ENCODE measurements around the gene SLC30A2. TPM values are rescaled to one million over a fixed set of nuclear protein-coding genes. Genes with fewer than 3 reads are reported as not detected.

The SLC30A2 gene
- total and polyA plus RNA-seq, 11 donors: 2.9 to 18.0 (median 4.9) TPM

DNA sequence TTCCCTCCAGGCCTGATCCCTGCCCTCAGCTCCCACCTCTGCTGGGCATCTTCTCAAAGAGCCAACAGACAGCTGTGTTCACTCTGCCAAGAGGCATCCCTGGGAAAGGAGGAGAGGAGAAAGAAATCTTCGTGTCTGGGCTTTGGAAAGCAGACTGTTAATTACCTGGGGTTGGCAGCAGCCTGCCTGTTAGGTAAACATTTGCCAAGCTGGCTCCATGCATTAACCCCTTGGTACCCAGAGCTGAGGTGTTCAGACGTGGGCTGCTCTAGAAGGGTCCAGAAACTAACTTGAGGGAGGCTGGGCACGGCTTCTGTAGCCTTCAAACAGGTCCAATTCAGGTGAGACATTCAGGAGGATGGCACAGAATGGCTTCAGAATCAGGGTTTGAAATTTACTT is 33.1 kb downstream of the SLC30A2 start:
- peaks cover 0 to 32% (median 15%) of the 10 kb centered on the region in 12 donors for H3K4me1 ChIP-seq
- no peaks in the 10 kb centered on the region for H3K9me3 ChIP-seq
- no peaks in the 10 kb centered on the region for H3K27me3 ChIP-seq
- 62 to 70% (median 68%) methylated on average over 3 of the region's 3 CpGs for WGBS, 4 donors
- DNase-seq: no peak
- no peak overlapping the region for H3K4me3 ChIP-seq
- intact Hi-C loops (cut with DNase I): no loop called here
- peaks cover 0 to 6% (median 0%) of the 10 kb centered on the region in 9 donors for H3K36me3 ChIP-seq
- no peak for ATAC-seq
- no peak overlapping the region for H3K27ac ChIP-seq
- TF ChIP-seq, protein P1, sequence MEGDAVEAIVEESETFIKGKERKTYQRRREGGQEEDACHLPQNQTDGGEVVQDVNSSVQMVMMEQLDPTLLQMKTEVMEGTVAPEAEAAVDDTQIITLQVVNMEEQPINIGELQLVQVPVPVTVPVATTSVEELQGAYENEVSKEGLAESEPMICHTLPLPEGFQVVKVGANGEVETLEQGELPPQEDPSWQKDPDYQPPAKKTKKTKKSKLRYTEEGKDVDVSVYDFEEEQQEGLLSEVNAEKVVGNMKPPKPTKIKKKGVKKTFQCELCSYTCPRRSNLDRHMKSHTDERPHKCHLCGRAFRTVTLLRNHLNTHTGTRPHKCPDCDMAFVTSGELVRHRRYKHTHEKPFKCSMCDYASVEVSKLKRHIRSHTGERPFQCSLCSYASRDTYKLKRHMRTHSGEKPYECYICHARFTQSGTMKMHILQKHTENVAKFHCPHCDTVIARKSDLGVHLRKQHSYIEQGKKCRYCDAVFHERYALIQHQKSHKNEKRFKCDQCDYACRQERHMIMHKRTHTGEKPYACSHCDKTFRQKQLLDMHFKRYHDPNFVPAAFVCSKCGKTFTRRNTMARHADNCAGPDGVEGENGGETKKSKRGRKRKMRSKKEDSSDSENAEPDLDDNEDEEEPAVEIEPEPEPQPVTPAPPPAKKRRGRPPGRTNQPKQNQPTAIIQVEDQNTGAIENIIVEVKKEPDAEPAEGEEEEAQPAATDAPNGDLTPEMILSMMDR (IDR thresholded peaks at IDR 0.05): no peak
- no peak for TF ChIP-seq POLR2A (IDR thresholded peaks at IDR 0.05)

DNA sequence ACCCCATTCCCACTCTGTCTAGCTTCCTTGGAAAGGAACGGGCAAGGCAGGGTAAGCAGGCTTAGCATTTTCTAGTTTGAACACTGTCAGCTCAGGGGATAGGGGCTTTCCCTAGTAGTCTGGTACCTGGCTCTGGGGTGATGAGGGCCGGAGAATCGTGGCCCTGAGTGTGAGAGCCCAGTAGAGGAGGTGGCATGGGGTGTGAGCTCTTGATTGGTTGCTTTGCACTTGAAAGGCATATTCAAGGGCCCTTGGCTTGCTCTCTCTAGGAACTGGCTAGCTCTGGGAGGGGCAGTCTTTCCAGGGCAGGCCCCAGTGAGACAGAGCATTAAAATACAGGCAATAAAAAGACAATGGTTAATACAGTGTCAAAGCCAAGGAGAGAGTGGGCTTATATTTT is 35.1 kb downstream of the SLC30A2 start:
- intact Hi-C loops (cut with DNase I): no loop called here
- 55 to 74% (median 67%) methylated on average over 3 of the region's 3 CpGs for WGBS, 4 donors
- H3K36me3 ChIP-seq: peaks cover 0 to 6% (median 0%) of the 10 kb centered on the region in 9 donors
- no peaks in the 10 kb centered on the region for H3K9me3 ChIP-seq
- no peak for ATAC-seq
- no peak overlapping the region for H3K27ac ChIP-seq
- no peak for DNase-seq
- TF ChIP-seq, protein P1 (IDR thresholded peaks at IDR 0.05): no peak
- TF ChIP-seq POLR2A (IDR thresholded peaks at IDR 0.05): no peak
- H3K4me3 ChIP-seq: no peak overlapping the region
- H3K4me1 ChIP-seq: peaks cover 0 to 15% (median 0%) of the 10 kb centered on the region in 12 donors
- no peaks in the 10 kb centered on the region for H3K27me3 ChIP-seq

DNA sequence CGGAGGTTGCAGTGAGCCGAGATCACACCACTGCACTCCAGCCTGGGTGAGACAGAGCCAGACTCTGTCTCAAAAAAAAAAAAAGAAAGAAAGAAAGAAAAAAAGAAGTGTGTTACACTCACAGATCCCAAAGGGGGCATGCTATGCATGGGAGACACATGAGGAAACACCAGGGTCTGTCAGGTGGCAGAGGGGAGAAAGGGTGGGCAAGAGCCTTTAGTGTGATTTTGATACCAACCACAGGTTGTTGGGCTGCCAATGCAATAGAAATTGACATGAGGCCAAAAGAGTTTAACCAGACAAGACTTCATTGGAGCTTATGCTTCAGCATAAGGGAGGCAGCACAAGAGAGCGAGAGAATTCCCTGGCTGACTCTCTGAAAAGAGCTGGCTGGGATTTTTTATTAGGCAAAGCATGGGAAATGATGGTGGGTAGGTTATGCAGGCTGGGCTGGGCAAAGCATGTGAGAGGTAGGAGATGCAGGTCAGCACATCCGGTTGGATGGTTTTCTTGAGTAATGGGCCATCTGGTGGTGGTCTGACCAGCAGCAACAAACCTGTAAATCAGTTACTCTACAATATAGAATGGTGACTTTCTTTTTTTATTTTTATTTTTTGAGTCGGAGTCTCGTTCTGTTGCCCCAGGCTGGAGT is 36.0 kb downstream of the SLC30A2 start:
- TF ChIP-seq, protein P1 (IDR thresholded peaks at IDR 0.05): peak in 1 of 12 donors; percentile 8
- TF ChIP-seq POLR2A (IDR thresholded peaks at IDR 0.05): no peak
- intact Hi-C loops (cut with DNase I): no loop called here

DNA sequence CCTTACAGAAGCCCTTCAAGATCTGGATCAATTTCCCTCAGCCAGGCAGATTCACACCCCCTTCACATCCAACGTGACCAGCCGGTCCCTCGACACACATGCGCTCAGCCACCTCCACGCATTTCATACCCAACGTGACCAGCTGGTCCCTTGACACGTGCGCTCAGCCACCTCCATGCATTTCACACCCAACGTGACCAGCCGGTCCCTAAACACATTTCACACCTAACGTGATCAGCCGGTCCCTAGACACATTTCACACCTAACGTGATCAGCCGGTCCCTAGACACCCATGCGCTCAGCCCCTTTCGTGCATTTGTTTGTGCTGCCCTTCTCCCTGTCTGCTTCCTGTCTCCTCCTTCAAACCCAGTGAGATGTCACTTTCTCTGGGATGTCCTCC is 39.2 kb downstream of the SLC30A2 start:
- TF ChIP-seq, protein P1 (IDR thresholded peaks at IDR 0.05): no peak
- TF ChIP-seq POLR2A (IDR thresholded peaks at IDR 0.05): no peak
- Histone ChIP-seq H3K36me3 (peaks cover 0 to 10% (median 0%) of the 10 kb centered on the region in 9 donors), H3K27me3 (no peaks in the 10 kb centered on the region), H3K4me1 (peaks cover 0 to 5% (median 0%) of the 10 kb centered on the region in 12 donors), H3K9me3 (no peaks in the 10 kb centered on the region), H3K4me3 (no peak overlapping the region), H3K27ac (no peak overlapping the region)
- intact Hi-C loops (cut with DNase I): no loop called here
- DNase-seq: no peak
- ATAC-seq: no peak
- WGBS, 4 donors: 92 to 93% (median 93%) methylated on average over 16 of the region's 16 CpGs

More for the DNA sequence above, 36.0 kb downstream of the SLC30A2 start:
- H3K36me3 ChIP-seq: peaks cover 0 to 10% (median 0%) of the 10 kb centered on the region in 9 donors
- no peak overlapping the region for H3K4me3 ChIP-seq
- H3K4me1 ChIP-seq: peaks cover 0 to 5% (median 0%) of the 10 kb centered on the region in 12 donors
- H3K9me3 ChIP-seq: no peaks in the 10 kb centered on the region
- ATAC-seq (no peak), DNase-seq (no peak)
- no peaks in the 10 kb centered on the region for H3K27me3 ChIP-seq
- 67 to 78% (median 71%) methylated on average over 6 of the region's 6 CpGs for WGBS, 4 donors
- H3K27ac ChIP-seq: no peak overlapping the region

Measured in heart left ventricle (tissue), 16 donors.